ENCODE data around the gene LRRC56. TPM values are rescaled to one million over a fixed set of nuclear protein-coding genes. Genes with fewer than 3 reads are reported as not detected.

The LRRC56 gene
- polyA plus RNA-seq, 2 of the 4 experiments (the other 2 are of a cell fraction), result 0.32 to 1.0 TPM

DNA sequence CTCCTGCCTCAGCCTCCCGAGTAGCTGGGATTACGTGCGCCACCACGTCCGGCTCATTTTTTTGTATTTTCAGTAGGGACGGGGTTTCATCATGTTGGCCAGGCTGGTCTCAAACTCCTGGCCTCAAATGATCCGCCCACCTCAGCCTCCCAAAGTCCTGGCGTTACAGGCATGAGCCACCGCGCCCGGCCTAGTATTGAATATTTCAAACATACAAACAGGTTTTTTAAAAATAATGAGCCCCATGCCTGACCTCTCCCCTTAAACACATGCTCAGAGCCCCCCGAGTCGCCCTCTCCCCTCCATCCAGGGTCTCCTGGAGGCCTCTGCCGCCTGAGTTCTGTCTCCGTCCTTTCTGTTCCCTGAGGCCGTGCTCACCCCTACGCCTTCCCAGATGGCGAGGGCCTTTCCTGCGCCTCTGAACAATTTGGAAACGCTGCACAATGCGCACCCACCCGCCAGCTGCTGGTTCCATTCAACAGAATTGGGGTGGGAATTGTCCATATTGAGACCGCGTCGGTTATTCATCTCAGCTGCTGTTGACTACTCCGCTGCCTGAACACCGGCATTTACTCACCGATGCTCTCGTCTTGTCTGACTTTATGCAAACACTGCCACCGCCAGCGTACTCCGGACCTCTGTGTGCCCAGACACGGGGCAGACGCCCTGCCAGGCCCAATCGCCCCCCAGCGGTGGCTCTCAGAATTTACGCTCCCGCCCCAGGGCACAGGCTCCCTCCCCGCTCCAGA, 16.7 kb upstream of the LRRC56 start:
- Histone ChIP-seq H3K27ac (no peak overlapping the region), H3K4me3 (no peak overlapping the region), H3K4me1 (peaks cover 5% of the 10 kb centered on the region; the same call in 1 of the 3 replicates), H3K4me2 (no peak overlapping the region), H3K9me3 (peaks cover 15% of the 10 kb centered on the region)
- POLR2A ChIA-PET, result interaction anchor here (1.1 kb wide), 1 partner anchor 22 kb away, joined by 3 read pairs; no protein-coding TSS in a partner anchor
- FAIRE-seq (no peak), ATAC-seq (no peak), DNase-seq (ENCODE audit: low read depth in 1 of 2, low spot score in 1 of 2) (no peak)
- 89% methylated on average over 39 of the region's 39 CpGs for WGBS (ENCODE audit: missing lambda C conversion rate)
- TF ChIP-seq, protein P1, sequence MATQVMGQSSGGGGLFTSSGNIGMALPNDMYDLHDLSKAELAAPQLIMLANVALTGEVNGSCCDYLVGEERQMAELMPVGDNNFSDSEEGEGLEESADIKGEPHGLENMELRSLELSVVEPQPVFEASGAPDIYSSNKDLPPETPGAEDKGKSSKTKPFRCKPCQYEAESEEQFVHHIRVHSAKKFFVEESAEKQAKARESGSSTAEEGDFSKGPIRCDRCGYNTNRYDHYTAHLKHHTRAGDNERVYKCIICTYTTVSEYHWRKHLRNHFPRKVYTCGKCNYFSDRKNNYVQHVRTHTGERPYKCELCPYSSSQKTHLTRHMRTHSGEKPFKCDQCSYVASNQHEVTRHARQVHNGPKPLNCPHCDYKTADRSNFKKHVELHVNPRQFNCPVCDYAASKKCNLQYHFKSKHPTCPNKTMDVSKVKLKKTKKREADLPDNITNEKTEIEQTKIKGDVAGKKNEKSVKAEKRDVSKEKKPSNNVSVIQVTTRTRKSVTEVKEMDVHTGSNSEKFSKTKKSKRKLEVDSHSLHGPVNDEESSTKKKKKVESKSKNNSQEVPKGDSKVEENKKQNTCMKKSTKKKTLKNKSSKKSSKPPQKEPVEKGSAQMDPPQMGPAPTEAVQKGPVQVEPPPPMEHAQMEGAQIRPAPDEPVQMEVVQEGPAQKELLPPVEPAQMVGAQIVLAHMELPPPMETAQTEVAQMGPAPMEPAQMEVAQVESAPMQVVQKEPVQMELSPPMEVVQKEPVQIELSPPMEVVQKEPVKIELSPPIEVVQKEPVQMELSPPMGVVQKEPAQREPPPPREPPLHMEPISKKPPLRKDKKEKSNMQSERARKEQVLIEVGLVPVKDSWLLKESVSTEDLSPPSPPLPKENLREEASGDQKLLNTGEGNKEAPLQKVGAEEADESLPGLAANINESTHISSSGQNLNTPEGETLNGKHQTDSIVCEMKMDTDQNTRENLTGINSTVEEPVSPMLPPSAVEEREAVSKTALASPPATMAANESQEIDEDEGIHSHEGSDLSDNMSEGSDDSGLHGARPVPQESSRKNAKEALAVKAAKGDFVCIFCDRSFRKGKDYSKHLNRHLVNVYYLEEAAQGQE (IDR thresholded peaks at IDR 0.05), result no peak
- TF ChIP-seq NFE2L2 (conservative IDR thresholded peaks at IDR 0.05; ENCODE audit: low read length) (no peak), RFX5 (IDR thresholded peaks at IDR 0.05) (no peak), BHLHE40 (IDR thresholded peaks at IDR 0.05; ENCODE audit: low read depth, low read length) (no peak), ELK1 (IDR thresholded peaks at IDR 0.05; ENCODE audit: low read depth, low read length) (no peak), POLR2A (IDR thresholded peaks at IDR 0.05; ENCODE audit: low read length) (no peak), SREBF2 (IDR thresholded peaks at IDR 0.05) (no peak), PBX3 (IDR thresholded peaks at IDR 0.05) (no peak), MAFK (IDR thresholded peaks at IDR 0.05; ENCODE audit: partially characterized antibody) (no peak), NR3C1 (IDR thresholded peaks at IDR 0.05) (no peak), FOSB (CRISPR knock-in tag; IDR thresholded peaks at IDR 0.05) (no peak), EHF (CRISPR knock-in tag; IDR thresholded peaks at IDR 0.05) (no peak), BCL3 (IDR thresholded peaks at IDR 0.05) (no peak)
- TF ChIP-seq, protein P2, sequence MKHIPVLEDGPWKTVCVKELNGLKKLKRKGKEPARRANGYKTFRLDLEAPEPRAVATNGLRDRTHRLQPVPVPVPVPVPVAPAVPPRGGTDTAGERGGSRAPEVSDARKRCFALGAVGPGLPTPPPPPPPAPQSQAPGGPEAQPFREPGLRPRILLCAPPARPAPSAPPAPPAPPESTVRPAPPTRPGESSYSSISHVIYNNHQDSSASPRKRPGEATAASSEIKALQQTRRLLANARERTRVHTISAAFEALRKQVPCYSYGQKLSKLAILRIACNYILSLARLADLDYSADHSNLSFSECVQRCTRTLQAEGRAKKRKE (CRISPR knock-in tag; IDR thresholded peaks at IDR 0.05; ENCODE audit: low read depth), result no peak
- CTCF ChIA-PET, result interaction anchor here (2.7 kb wide), 1 partner anchor 13 kb away, joined by 13 read pairs; no protein-coding TSS in a partner anchor

DNA sequence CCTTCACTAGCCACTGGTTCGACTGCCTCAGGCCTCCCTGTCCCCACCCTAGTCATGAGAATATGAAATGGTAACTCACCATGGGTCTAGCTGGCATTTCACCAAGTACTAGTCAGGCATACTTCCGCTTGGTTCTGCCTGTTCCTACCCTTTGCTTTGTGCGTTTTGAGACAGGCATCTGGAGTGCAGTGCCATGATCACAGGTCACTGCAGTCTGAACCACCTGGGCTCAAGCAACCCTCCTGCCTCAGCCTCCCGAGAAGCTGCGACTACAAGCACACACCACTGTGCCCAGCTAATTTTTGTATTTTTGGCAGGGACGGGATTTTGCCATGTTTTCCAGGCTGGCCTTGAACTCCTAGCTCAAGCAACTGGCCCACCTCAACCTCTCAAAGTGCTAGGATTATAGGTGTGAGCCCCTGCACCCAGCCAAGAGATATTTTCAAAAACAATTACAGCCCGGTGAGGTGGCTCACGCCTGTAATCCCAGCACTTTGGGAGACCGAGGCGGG, 16.1 kb upstream of the LRRC56 start:
- no peak for ATAC-seq
- no peak for TF ChIP-seq ZC3H11A (IDR thresholded peaks at IDR 0.05)
- TF ChIP-seq PBX3 (IDR thresholded peaks at IDR 0.05), result no peak
- TF ChIP-seq EHF (CRISPR knock-in tag; IDR thresholded peaks at IDR 0.05), result no peak
- TF ChIP-seq JUNB (IDR thresholded peaks at IDR 0.05), result no peak
- TF ChIP-seq, protein P3, sequence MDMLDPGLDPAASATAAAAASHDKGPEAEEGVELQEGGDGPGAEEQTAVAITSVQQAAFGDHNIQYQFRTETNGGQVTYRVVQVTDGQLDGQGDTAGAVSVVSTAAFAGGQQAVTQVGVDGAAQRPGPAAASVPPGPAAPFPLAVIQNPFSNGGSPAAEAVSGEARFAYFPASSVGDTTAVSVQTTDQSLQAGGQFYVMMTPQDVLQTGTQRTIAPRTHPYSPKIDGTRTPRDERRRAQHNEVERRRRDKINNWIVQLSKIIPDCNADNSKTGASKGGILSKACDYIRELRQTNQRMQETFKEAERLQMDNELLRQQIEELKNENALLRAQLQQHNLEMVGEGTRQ (IDR thresholded peaks at IDR 0.05), result no peak
- TF ChIP-seq, protein P4, sequence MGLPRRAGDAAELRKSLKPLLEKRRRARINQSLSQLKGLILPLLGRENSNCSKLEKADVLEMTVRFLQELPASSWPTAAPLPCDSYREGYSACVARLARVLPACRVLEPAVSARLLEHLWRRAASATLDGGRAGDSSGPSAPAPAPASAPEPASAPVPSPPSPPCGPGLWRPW (IDR thresholded peaks at IDR 0.05), result no peak
- TF ChIP-seq, protein P1 (IDR thresholded peaks at IDR 0.05), result no peak
- CTCF ChIA-PET, result interaction anchor here (0.9 to 2.7 kb wide), 3 partner anchors 12 to 70 kb away, joined by 3 to 13 read pairs (median 3); no protein-coding TSS in a partner anchor
- H3K4me1 ChIP-seq, result peaks cover 5% of the 10 kb centered on the region; the same call in 1 of the 3 replicates
- FAIRE-seq, result no peak
- WGBS (ENCODE audit: missing lambda C conversion rate), result 93% methylated on average over 10 of the region's 10 CpGs
- H3K27ac ChIP-seq, result no peak overlapping the region
- POLR2A ChIA-PET, result interaction anchor here (1.1 kb wide), 1 partner anchor 21 kb away, joined by 3 read pairs; no protein-coding TSS in a partner anchor
- H3K9me3 ChIP-seq, result peaks cover 10% of the 10 kb centered on the region
- no peak overlapping the region for H3K4me3 ChIP-seq
- DNase-seq (ENCODE audit: low read depth in 1 of 2, low spot score in 1 of 2), result no peak
- H3K4me2 ChIP-seq, result no peak overlapping the region
